Gastroesophageal sphincter (tissue), 4 donors: ENCODE measurements around the gene CRYGN. TPM values are rescaled to one million over a fixed set of nuclear protein-coding genes. Genes with fewer than 3 reads are reported as not detected.

Source experiments
- ATAC-seq: fragments of 150-250 bp; one replicate; pipeline ENCODE4 v1.9.1; 2016; ENCODE audit warnings: mild to moderate bottlenecking, moderate library complexity
- H3K27ac ChIP-seq, 4 donors: fragments of 200-600 bp; sonication (generic) in 3 of 4; 1 replicate in 3 of 4; 2 replicates in 1 of 4; pipeline ENCODE4 v1.5.1; 2016 to 2019
- H3K27me3 ChIP-seq: fragments of 200-600 bp; sonication (generic); one replicate; pipeline ENCODE4 v1.5.1; 2019
- H3K36me3 ChIP-seq, 2 donors: fragments of 200-600 bp; sonication (generic); one replicate each; pipeline ENCODE4 v1.5.1; 2019; ENCODE audit warnings: control low read depth in 1 of 2
- H3K4me1 ChIP-seq, 3 donors: fragments of 200-600 bp; sonication (generic); 1 replicate in 2 of 3; 2 replicates in 1 of 3; pipeline ENCODE4 v1.5.1; 2016 to 2019; ENCODE audit warnings: control low read depth in 2 of 3
- H3K4me3 ChIP-seq, 2 donors: fragments of 200-600 bp; sonication (generic); one replicate each; pipeline ENCODE4 v1.5.1; 2019; ENCODE audit warnings: mild to moderate bottlenecking in 1 of 2, moderate library complexity in 1 of 2
- H3K9me3 ChIP-seq, 3 donors: fragments of 200-600 bp; sonication (generic); one replicate each; pipeline ENCODE4 v1.5.1; 2017 to 2019; ENCODE audit warnings: control low read depth in 2 of 3
- EP300 ChIP-seq: sonication (generic); formaldehyde crosslinking; IDR thresholded peaks from one replicate; pipeline ENCODE4 v1.6.1; 2017; ENCODE audit warnings: antibody characterized with exemption, mild to moderate bottlenecking
- POLR2A ChIP-seq, 2 donors: fragments of 450-650 bp; IDR thresholded peaks; one replicate each; pipeline ENCODE4 v1.6.1; 2017; ENCODE audit warnings: antibody characterized with exemption in 2 of 2, mild to moderate bottlenecking in 2 of 2, moderate library complexity in 1 of 2
- POLR2AphosphoS5 ChIP-seq: sonication (generic); formaldehyde crosslinking; IDR thresholded peaks from one replicate; pipeline ENCODE4 v1.6.1; 2017; ENCODE audit warnings: antibody characterized with exemption
- WGBS, 2 donors: methylation state at CpG; one replicate each; pipeline ENCODE4 v1.1.5; 2018; ENCODE audit warnings: low coverage in 1 of 2; 5-methylcytosine and 5-hydroxymethylcytosine counted together
- total RNA-seq, 4 donors: library from RNA; depleted of rRNA; stranded (reverse); fragments of >200 nt; gene quantifications; one replicate each; pipeline ENCODE4 v1.1.0, GENCODE V29; 2016
- TF ChIP-seq, protein P1 (sequence below), 4 experiments: fragments of 200-600 bp in 2 of 4; fragments of 450-650 bp in 2 of 4; sonication (generic) in 1 of 4; IDR thresholded peaks; one replicate each; pipeline ENCODE4 v1.5.1; 2017 to 2019; ENCODE audit warnings: antibody characterized with exemption in 4 of 4, mild to moderate bottlenecking in 2 of 4, moderate library complexity in 2 of 4

CRYGN gene
- total RNA-seq, 4 donors from 2014 or later, result 0.27 to 4.4 TPM; not detected in 2

DNA sequence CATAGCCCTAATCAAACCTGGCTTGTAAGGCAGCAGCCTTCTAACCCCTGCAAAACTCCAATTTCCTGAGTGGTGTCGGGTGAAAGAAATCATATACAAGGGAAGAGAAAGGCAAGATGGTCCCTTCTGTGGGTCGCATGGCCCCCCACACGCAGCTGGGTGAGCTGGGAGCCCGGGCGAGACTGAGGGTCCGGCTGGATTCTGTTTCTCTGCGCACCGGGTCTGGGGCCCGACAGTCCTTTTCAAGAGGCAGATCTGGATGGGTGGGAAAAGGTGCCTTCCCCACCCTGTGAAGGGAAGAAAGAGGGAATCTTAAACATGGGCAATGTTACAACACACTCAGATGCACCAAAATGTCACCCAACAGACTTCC, 48.6 kb downstream of the CRYGN start:
- Histone ChIP-seq H3K4me3 (no peak overlapping the region), H3K4me1 (no peaks in the 10 kb centered on the region), H3K9me3 (no peaks in the 10 kb centered on the region), H3K27ac (no peak overlapping the region), H3K36me3 (no peaks in the 10 kb centered on the region), H3K27me3 (peaks cover 21% of the 10 kb centered on the region)
- whole genome bisulfite sequencing, 2 donors, result 87% methylated on average over 8 of the region's 9 CpGs; no CpG with 5 or more reads in 1 of the 2 donors
- ATAC-seq, result no peak
- TF ChIP-seq EP300, result no peak
- TF ChIP-seq POLR2A (IDR thresholded peaks at IDR 0.05), result no peak

DNA sequence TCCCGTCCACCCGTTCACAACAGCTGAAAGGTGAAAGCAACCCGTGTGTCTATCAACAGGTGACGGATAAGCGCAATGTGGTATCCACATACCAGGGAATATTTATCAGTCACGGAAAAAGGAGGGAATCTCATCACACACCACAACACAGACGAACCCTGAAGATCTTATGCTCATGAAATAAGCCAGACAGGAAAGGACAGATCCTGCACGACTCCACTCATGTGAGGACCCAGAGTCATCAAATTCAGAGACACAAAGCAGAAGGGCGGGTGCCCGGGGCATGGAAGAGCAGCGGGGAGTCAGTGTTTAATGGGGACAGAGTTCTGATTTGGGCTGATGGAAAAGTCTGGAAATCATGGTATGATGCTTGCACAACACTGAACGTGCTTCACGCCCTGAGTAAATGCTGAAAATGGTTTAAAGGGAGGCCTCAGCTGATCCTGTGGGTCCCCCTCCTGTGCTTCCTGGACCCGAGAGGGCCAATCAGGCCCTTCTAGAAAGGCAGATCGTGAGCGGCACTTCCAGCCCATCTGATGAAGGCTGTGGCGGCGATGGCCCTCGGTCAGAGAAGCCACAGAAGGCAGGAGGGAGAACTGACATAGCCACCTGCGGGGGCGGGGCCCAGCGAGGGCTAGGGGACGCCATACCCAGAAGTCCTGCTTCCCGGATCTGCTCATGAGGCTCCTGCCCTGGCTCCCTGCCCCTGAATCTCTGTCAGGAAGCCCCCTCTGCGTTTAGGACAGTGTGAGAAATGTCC, 49.2 kb downstream of the CRYGN start:
- no peaks in the 10 kb centered on the region for H3K4me1 ChIP-seq
- H3K4me3 ChIP-seq, result no peak overlapping the region
- H3K27ac ChIP-seq, result no peak overlapping the region
- 82 to 87% methylated on average over 3 to 19 of the region's 25 CpGs for WGBS, 2 donors
- no peak for ATAC-seq
- H3K9me3 ChIP-seq, result no peaks in the 10 kb centered on the region
- TF ChIP-seq POLR2AphosphoS5 (no peak), POLR2A (IDR thresholded peaks at IDR 0.05) (no peak), EP300 (no peak)
- TF ChIP-seq, protein P1, sequence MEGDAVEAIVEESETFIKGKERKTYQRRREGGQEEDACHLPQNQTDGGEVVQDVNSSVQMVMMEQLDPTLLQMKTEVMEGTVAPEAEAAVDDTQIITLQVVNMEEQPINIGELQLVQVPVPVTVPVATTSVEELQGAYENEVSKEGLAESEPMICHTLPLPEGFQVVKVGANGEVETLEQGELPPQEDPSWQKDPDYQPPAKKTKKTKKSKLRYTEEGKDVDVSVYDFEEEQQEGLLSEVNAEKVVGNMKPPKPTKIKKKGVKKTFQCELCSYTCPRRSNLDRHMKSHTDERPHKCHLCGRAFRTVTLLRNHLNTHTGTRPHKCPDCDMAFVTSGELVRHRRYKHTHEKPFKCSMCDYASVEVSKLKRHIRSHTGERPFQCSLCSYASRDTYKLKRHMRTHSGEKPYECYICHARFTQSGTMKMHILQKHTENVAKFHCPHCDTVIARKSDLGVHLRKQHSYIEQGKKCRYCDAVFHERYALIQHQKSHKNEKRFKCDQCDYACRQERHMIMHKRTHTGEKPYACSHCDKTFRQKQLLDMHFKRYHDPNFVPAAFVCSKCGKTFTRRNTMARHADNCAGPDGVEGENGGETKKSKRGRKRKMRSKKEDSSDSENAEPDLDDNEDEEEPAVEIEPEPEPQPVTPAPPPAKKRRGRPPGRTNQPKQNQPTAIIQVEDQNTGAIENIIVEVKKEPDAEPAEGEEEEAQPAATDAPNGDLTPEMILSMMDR (IDR thresholded peaks at IDR 0.05), result no peak
- H3K27me3 ChIP-seq, result peaks cover 24% of the 10 kb centered on the region
- H3K36me3 ChIP-seq, result no peaks in the 10 kb centered on the region

DNA sequence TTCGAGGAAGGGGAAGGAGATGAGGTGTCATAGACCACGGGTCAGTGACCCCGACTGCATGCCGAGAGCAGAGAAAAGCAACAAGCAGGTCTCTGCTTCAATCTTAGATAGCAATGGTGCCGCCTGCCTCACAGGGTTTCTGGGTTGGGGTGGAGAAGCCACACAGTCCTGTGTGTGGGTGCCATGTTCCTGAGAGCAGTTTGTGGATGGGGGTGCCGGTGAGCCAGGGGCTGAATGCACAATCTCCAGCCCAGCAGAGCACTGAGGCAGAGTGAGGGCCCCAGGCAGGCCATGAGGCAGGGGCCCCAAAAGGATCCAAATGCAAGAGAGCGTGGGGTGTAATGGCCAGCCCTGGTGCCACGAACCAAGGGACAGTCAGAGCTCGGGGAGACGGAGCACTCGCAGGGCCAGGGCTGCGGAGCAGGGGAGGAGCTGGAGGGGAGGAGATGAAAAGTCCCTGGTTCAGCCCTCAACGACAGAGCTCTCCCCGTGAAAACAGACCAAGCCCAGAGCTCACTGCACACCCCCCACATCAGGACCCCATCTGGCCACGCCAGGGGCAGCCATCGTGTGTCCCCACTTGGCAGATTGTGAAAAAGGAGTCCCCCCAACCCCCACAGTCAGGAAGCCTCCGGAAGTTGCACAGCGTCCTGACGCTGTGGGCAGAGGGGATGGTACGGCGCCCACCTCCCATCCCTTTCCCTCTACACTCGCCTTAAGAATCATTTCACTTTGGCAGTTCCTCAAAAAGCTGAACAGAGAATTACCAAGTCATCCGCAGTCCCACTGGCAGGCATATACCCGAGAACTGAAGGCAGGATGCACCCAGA, 50.0 kb downstream of the CRYGN start:
- no peak for ATAC-seq
- H3K27me3 ChIP-seq, result peaks cover 32% of the 10 kb centered on the region
- H3K4me1 ChIP-seq, result no peaks in the 10 kb centered on the region
- H3K4me3 ChIP-seq, result no peak overlapping the region
- TF ChIP-seq, protein P1 (IDR thresholded peaks at IDR 0.05), result no peak
- TF ChIP-seq EP300 (no peak), POLR2A (IDR thresholded peaks at IDR 0.05) (no peak), POLR2AphosphoS5 (no peak)
- H3K36me3 ChIP-seq, result no peaks in the 10 kb centered on the region
- H3K9me3 ChIP-seq, result no peaks in the 10 kb centered on the region
- 77 to 100% methylated on average over 2 to 6 of the region's 24 CpGs for WGBS, 2 donors
- no peak overlapping the region for H3K27ac ChIP-seq

DNA sequence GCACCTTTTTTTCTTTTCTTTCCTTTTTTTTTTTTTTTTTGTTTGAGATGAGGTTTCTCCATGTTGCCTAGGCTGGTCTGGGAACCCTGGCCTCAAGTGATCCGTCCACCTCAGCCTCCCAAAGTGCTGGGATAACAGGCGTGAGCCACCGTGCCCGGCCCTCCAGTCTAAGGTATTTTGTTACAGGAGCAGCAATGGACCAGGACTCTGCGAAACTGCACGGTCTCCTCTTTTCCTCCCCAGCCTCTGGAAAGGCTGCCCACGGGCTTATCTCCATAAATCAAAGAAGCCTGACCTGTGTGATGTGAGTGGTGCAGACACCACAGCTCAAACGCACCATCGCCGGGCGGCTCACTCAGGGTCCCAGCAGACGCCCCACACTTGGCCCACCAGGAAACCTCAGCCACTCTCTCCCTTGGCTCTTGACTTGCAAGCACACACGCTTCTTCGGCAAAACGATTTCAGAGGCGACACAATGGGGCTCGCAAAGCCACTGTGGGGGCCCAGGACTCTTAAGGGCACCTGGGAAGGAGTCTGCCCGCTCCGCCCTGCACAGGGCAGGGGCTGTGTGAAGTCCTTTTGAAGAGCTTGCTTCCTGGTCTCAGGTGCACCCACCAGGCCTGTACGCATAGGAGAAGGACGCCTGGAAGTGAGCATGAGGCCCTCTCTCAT, 50.7 kb downstream of the CRYGN start:
- Histone ChIP-seq H3K9me3 (no peaks in the 10 kb centered on the region), H3K4me1 (no peaks in the 10 kb centered on the region), H3K36me3 (no peaks in the 10 kb centered on the region), H3K27ac (no peak overlapping the region), H3K27me3 (peaks cover 32% of the 10 kb centered on the region), H3K4me3 (no peak overlapping the region)
- WGBS, 2 donors, result 100% methylated on average over 1 of the region's 21 CpGs; no CpG with 5 or more reads in 1 of the 2 donors
- no peak for ATAC-seq
- TF ChIP-seq EP300 (no peak), POLR2AphosphoS5 (no peak), POLR2A (IDR thresholded peaks at IDR 0.05) (no peak)
- TF ChIP-seq, protein P1 (IDR thresholded peaks at IDR 0.05), result no peak

DNA sequence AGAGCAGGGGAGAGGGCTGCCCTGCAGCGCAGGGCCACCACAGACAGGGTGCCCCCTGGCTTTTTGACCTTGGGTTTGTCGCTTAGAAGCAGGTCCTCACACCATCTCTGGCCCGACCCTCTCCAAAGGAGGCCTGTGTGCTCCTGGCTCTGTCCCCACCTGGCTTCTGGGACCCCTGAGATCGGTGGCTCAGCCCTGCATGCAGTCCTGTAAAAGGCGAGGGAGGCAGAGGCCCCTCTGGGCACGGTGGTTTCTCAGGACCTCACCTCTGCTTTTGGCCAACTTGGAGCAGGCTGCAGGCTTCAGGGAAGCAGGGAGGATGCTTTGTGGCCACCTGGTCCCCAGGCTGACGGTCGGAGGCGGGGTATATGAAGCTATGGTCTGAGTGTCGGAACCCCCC, 51.5 kb downstream of the CRYGN start:
- peaks cover 32% of the 10 kb centered on the region for H3K27me3 ChIP-seq
- H3K4me3 ChIP-seq, result no peak overlapping the region
- ATAC-seq, result no peak
- H3K9me3 ChIP-seq, result no peaks in the 10 kb centered on the region
- TF ChIP-seq EP300, result no peak
- no peak for TF ChIP-seq POLR2AphosphoS5
- no peak for TF ChIP-seq POLR2A (IDR thresholded peaks at IDR 0.05)
- TF ChIP-seq, protein P1 (IDR thresholded peaks at IDR 0.05), result no peak
- H3K27ac ChIP-seq, result no peak overlapping the region
- H3K4me1 ChIP-seq, result no peaks in the 10 kb centered on the region
- WGBS, 2 donors, result 60% methylated on average over 1 of the region's 10 CpGs; no CpG with 5 or more reads in 1 of the 2 donors
- no peaks in the 10 kb centered on the region for H3K36me3 ChIP-seq
